Neural progenitor cell (in vitro differentiated cells): ENCODE results near the gene ANKRD11. TPM values are rescaled to one million over a fixed set of nuclear protein-coding genes. Genes with fewer than 3 reads are reported as not detected.
A peak's percentile ranks its signal among the peaks of the same experiment; 100 is the strongest.

Experiments used
- DNase-seq: peaks from one replicate; pipeline ENCODE4 v3.0.0-alpha.2; 2016; ENCODE audit warnings: low spot score
- H2AFZ ChIP-seq: fragments of 200-600 bp; sonication (generic); replicated peaks from 2 replicates; pipeline ENCODE4 v1.6.1; 2016; ENCODE audit warnings: antibody characterized with exemption
- H3F3A ChIP-seq: fragments of 200-600 bp; sonication (generic); 2 replicates; pipeline ENCODE4 v1.6.1; 2016; ENCODE audit warnings: antibody characterized with exemption, low read depth
- H3K27ac ChIP-seq: fragments of 200-600 bp; sonication (generic); 2 replicates; pipeline ENCODE4 v1.5.1; 2016; ENCODE audit warnings: mild to moderate bottlenecking
- H3K27me3 ChIP-seq: fragments of 200-600 bp; sonication (generic); 2 replicates; pipeline ENCODE4 v1.6.1; 2016; ENCODE audit warnings: mild to moderate bottlenecking, moderate library complexity
- H3K36me3 ChIP-seq: fragments of 200-600 bp; sonication (generic); 2 replicates; pipeline ENCODE4 v1.5.1; 2016
- H3K4me1 ChIP-seq: fragments of 200-600 bp; sonication (generic); 2 replicates; pipeline ENCODE4 v1.6.1; 2016; ENCODE audit warnings: mixed run types
- H3K4me2 ChIP-seq: fragments of 200-600 bp; sonication (generic); 2 replicates; pipeline ENCODE4 v1.6.1; 2016
- H3K4me3 ChIP-seq: fragments of 200-600 bp; sonication (generic); 2 replicates; pipeline ENCODE4 v1.5.1; 2016
- H3K79me2 ChIP-seq: fragments of 200-600 bp; sonication (generic); 2 replicates; pipeline ENCODE4 v1.6.1; 2016; ENCODE audit warnings: low read depth
- H3K9ac ChIP-seq: fragments of 200-600 bp; sonication (generic); 2 replicates; pipeline ENCODE4 v1.6.1; 2016
- H3K9me3 ChIP-seq: fragments of 200-600 bp; sonication (generic); 2 replicates; pipeline ENCODE4 v1.5.1; 2016; ENCODE audit warnings: low read depth
- H4K20me1 ChIP-seq: fragments of 200-600 bp; sonication (generic); 2 replicates; pipeline ENCODE4 v1.6.1; 2016; ENCODE audit warnings: low read depth
- H3K27ac Mint-ChIP-seq: 3 replicates; pipeline ENCODE4 v1.8.0; 2021; ENCODE audit warnings: mixed read lengths
- H3K27me3 Mint-ChIP-seq: 2 replicates; pipeline ENCODE4 v1.8.0; 2022; ENCODE audit warnings: low read depth, mild to moderate bottlenecking, inconsistent platforms, moderate library complexity, mixed read lengths; ENCODE audit not compliant: insufficient read depth
- H3K36me3 Mint-ChIP-seq: 3 replicates; pipeline ENCODE4 v1.8.0; 2021; ENCODE audit warnings: mixed read lengths
- H3K4me1 Mint-ChIP-seq: 3 replicates; pipeline ENCODE4 v1.8.0; 2021; ENCODE audit warnings: mixed read lengths
- H3K4me3 Mint-ChIP-seq: 3 replicates; pipeline ENCODE4 v1.8.0; 2021; ENCODE audit warnings: mild to moderate bottlenecking, moderate library complexity, mixed read lengths
- H3K9me3 Mint-ChIP-seq: 3 replicates; pipeline ENCODE4 v1.8.0; 2020; ENCODE audit warnings: mixed read lengths
- CTCF ChIP-seq: fragments of 200-600 bp; sonication (generic); IDR thresholded peaks from 2 replicates; pipeline ENCODE4 v1.5.1; 2017; ENCODE audit warnings: antibody characterized with exemption, mild to moderate bottlenecking
- EZH2 ChIP-seq: fragments of 200-600 bp; sonication (generic); IDR thresholded peaks from 2 replicates; pipeline ENCODE4 v1.6.1; 2017; ENCODE audit warnings: antibody characterized with exemption, mild to moderate bottlenecking, moderate library complexity
- EZH2phosphoT487 ChIP-seq: fragments of 200-600 bp; sonication (generic); IDR thresholded peaks from 2 replicates; pipeline ENCODE4 v1.6.1; 2017; ENCODE audit warnings: antibody characterized with exemption
- total RNA-seq: library from RNA; depleted of rRNA; stranded (reverse); fragments of >200 nt; gene quantifications from 2 replicates; pipeline ENCODE4 v1.2.3, GENCODE V29; 2015; ENCODE audit warnings: low replicate concordance

Gene ANKRD11
- total RNA-seq, 1 donor from 2014 or later = 47.3 TPM

- H3K27me3 Mint-ChIP-seq = peaks cover 5% of the 10 kb centered on the region
- no peak for TF ChIP-seq EZH2
- Histone ChIP-seq H3K36me3 (no peaks in the 10 kb centered on the region), H3K27ac (peak overlapping the region; percentile 4), H3K4me2 (peak overlapping the region; percentile 27), H3K4me3 (no peak overlapping the region), H3K79me2 (peaks cover 99% of the 10 kb centered on the region), H3K9ac (no peak overlapping the region), H2AFZ (no peak overlapping the region), H4K20me1 (peaks cover 99% of the 10 kb centered on the region), H3K9me3 (no peaks in the 10 kb centered on the region), H3F3A (peaks cover 34% of the 10 kb centered on the region), H3K27me3 (no peaks in the 10 kb centered on the region), H3K4me1 (peaks cover 57% of the 10 kb centered on the region)
- H3K36me3 Mint-ChIP-seq = peaks cover 5% of the 10 kb centered on the region
- no peaks in the 10 kb centered on the region for H3K9me3 Mint-ChIP-seq
- peaks cover 69% of the 10 kb centered on the region for H3K4me1 Mint-ChIP-seq
- H3K27ac Mint-ChIP-seq = peak overlapping the region; percentile 60
- no peak for DNase-seq
- H3K4me3 Mint-ChIP-seq = no peak overlapping the region
Observed at GRCh38 chr16:89360760-89361435, 129.5 kb downstream of the ANKRD11 start.

- no peak for DNase-seq
- no peaks in the 10 kb centered on the region for H3K9me3 Mint-ChIP-seq
- no peak overlapping the region for H3K4me3 Mint-ChIP-seq
- Histone ChIP-seq H3K4me2 (no peak overlapping the region), H4K20me1 (peaks cover 99% of the 10 kb centered on the region), H3K79me2 (peaks cover 99% of the 10 kb centered on the region), H3K4me3 (no peak overlapping the region), H3K27me3 (no peaks in the 10 kb centered on the region), H2AFZ (no peak overlapping the region), H3F3A (peaks cover 25% of the 10 kb centered on the region), H3K9me3 (no peaks in the 10 kb centered on the region), H3K4me1 (peaks cover 55% of the 10 kb centered on the region), H3K9ac (no peak overlapping the region), H3K36me3 (no peaks in the 10 kb centered on the region), H3K27ac (no peak overlapping the region)
- peaks cover 4% of the 10 kb centered on the region for H3K27me3 Mint-ChIP-seq
- TF ChIP-seq CTCF (no peak), EZH2phosphoT487 (no peak), EZH2 (no peak)
- H3K27ac Mint-ChIP-seq = no peak overlapping the region
- H3K4me1 Mint-ChIP-seq = peaks cover 69% of the 10 kb centered on the region
- peaks cover 5% of the 10 kb centered on the region for H3K36me3 Mint-ChIP-seq
Observed at GRCh38 chr16:89359264-89360147, 130.9 kb downstream of the ANKRD11 start.

GRCh38 chr16:89358030-89359005, 132.0 kb downstream of the ANKRD11 start:
- H3K36me3 Mint-ChIP-seq = peaks cover 5% of the 10 kb centered on the region
- Histone ChIP-seq H3F3A (peaks cover 17% of the 10 kb centered on the region), H3K27ac (peak overlapping the region; percentile 50), H3K4me2 (peak overlapping the region; percentile 13), H3K27me3 (no peaks in the 10 kb centered on the region), H3K9me3 (no peaks in the 10 kb centered on the region), H3K9ac (no peak overlapping the region), H2AFZ (no peak overlapping the region), H4K20me1 (peaks cover 99% of the 10 kb centered on the region), H3K4me1 (peaks cover 43% of the 10 kb centered on the region), H3K36me3 (no peaks in the 10 kb centered on the region), H3K4me3 (no peak overlapping the region), H3K79me2 (peaks cover 99% of the 10 kb centered on the region)
- H3K4me1 Mint-ChIP-seq = peaks cover 58% of the 10 kb centered on the region
- H3K4me3 Mint-ChIP-seq = no peak overlapping the region
- H3K27me3 Mint-ChIP-seq = peaks cover 2% of the 10 kb centered on the region
- no peak for TF ChIP-seq EZH2phosphoT487
- TF ChIP-seq CTCF = no peak
- TF ChIP-seq EZH2 = no peak
- no peak for DNase-seq
- no peaks in the 10 kb centered on the region for H3K9me3 Mint-ChIP-seq
- H3K27ac Mint-ChIP-seq = no peak overlapping the region
